ENCODE data around the gene MCU.
A peak's percentile ranks its signal among the peaks of the same experiment; 100 is the strongest.
"Not testable (repeated sequence)": the region's sequence is repeated elsewhere in the genome, so short reads cannot be mapped to it uniquely, and the experiment has no call there.

The MCU gene

DNA sequence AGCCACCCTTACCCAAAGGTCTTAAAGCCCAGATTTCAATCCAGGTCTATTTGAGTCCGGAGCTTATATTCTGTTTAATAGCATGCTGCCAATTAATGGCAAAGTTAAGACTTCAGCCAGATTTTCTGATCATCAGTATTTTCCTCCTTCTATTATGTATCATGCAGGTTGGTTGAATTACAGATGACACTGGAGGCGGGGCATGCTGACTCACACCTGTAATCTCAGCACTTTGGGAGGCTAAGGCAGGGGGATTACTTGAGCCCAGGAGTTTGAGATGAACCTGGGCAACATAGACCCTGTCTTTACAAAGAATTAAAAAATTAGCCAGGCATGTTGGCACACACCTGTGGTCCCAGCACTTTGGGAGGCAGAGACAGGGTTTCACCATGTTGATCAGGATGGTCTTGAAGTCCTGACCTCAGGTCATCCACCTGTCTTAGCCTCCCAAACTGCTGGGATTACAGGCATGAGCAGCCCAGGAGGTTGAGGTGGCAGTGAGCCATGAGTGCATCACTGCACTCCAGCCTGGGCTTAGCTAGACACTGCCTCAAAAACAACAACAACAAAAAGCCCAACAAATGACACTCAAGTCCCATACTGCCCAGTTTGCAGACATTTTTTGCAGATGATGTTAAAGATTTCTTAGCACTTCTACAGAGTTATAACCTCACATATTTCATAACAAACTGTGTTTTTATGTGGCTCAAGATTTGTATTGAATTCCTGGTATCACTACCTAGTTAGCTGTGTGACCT, 62.5 kb downstream of the MCU start:
- DNase-seq (ENCODE audit: low read depth), result no peak
- TF ChIP-seq, protein P1, sequence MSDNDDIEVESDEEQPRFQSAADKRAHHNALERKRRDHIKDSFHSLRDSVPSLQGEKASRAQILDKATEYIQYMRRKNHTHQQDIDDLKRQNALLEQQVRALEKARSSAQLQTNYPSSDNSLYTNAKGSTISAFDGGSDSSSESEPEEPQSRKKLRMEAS (IDR thresholded peaks at IDR 0.05; ENCODE audit: low read depth, low read length), result no peak
- TF ChIP-seq, protein P2, sequence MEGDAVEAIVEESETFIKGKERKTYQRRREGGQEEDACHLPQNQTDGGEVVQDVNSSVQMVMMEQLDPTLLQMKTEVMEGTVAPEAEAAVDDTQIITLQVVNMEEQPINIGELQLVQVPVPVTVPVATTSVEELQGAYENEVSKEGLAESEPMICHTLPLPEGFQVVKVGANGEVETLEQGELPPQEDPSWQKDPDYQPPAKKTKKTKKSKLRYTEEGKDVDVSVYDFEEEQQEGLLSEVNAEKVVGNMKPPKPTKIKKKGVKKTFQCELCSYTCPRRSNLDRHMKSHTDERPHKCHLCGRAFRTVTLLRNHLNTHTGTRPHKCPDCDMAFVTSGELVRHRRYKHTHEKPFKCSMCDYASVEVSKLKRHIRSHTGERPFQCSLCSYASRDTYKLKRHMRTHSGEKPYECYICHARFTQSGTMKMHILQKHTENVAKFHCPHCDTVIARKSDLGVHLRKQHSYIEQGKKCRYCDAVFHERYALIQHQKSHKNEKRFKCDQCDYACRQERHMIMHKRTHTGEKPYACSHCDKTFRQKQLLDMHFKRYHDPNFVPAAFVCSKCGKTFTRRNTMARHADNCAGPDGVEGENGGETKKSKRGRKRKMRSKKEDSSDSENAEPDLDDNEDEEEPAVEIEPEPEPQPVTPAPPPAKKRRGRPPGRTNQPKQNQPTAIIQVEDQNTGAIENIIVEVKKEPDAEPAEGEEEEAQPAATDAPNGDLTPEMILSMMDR (IDR thresholded peaks at IDR 0.05; ENCODE audit: low read depth, low read length), result no peak
- TF ChIP-seq MYC (IDR thresholded peaks at IDR 0.05; ENCODE audit: low read depth, low read length) (no peak), POLR2A (IDR thresholded peaks at IDR 0.05; ENCODE audit: extremely low read depth, insufficient read length) (no peak)
- no peak overlapping the region for H3K4me3 ChIP-seq (ENCODE audit: low read depth, low read length)

DNA sequence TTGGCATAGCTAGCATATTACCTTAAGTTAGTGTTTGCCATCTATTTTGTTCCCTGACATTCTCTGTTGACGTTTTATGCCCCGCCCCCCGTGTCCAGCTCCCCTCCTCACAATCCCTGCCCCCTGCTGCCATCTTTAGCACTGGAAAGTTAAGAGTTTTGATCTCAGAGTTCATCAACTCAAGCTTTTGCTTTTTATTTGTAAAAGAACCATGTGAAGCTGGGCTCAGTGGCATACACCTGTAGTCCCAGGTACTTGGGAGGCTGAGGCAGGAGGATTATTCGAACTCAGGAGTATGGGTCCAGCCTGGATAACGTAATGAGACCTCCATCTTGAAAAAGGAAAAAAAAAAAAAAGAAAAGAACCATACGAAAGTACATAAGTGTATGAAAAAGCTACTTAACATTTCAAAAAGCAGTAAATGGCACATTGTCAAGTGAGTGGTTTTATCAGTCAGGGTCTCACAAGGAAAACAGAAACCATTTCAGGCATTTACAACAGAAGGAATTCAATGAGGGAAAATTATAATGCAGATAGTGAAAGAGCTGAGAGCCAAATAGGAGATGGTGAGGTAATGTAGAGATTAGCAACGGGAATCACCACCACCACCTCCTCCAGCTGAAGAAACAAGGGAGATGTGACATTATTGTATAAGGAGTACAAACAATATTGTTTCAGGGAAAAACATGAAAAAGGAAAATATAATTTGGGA, 64.9 kb downstream of the MCU start:
- DNase-seq (ENCODE audit: low read depth), result no peak
- TF ChIP-seq, protein P1 (IDR thresholded peaks at IDR 0.05; ENCODE audit: low read depth, low read length), result no peak
- no peak overlapping the region for H3K4me3 ChIP-seq (ENCODE audit: low read depth, low read length)

DNA sequence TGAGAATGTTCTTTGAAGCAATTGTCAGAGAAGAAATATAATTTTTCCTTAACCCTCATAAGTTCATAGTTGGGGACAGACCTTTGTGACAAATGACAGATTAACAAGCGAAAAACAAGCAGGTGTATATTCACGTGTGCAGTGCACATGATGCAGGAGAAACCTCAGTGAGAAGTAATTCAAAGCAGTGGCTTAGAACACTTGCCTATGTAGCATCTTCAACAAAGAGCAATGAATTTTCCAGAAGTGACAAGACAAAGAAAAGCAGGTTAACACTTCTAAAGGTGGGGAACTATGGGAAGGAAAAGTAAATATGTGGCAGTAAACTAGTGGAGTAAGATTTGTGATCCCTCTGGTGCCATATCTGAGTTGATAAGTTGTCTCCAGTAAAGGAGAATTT, 65.8 kb downstream of the MCU start:
- TF ChIP-seq, protein P1 (IDR thresholded peaks at IDR 0.05; ENCODE audit: low read depth, low read length), result no peak
- TF ChIP-seq, protein P2 (IDR thresholded peaks at IDR 0.05; ENCODE audit: low read depth, low read length), result no peak
- no peak for TF ChIP-seq POLR2A (IDR thresholded peaks at IDR 0.05; ENCODE audit: extremely low read depth, insufficient read length)
- no peak for TF ChIP-seq MYC (IDR thresholded peaks at IDR 0.05; ENCODE audit: low read depth, low read length)
- DNase-seq (ENCODE audit: low read depth), result no peak
- no peak overlapping the region for H3K4me3 ChIP-seq (ENCODE audit: low read depth, low read length)

DNA sequence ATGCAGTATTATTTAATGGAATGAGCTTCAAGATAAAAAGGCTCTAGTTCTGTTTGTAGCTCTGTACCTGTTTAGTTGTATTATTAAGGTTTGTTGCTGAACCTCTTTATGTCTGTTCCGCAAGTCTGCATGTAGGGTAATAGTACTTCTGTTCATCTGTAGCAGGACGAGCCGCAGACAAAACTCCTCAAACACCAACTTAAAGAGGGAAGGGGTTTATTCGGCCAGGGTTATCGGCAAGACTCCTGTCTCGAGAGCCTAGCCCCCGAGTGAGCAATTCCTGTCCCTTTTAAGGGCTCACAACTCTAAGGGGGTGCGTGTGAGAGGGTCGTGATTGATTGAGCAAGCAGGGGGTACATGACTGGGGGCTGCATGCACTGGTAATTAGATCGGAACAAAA, 67.0 kb downstream of the MCU start:
- DNase-seq (ENCODE audit: low read depth), result not testable (repeated sequence)

DNA sequence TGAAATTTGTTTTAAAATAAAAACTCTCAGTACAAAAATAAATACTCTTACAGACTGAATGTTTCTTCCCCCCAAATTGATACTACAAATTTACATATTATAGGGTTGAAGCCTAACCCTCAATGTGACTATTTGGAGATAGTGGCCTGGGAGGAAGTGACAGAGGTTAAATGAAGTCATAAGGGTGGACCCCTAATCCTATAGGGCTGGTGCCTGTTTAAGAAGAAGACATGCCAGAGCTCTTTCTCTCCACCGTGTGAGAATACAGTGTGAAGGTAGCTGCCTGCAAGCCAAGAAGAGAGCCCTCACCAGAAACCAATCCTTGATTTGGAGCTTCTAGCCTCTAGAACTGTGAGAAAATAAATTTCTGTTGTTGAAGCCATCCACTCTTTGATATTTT, 67.6 kb downstream of the MCU start:
- H3K4me3 ChIP-seq (ENCODE audit: low read depth, low read length), result no peak overlapping the region
- peak; percentile 18 for DNase-seq (ENCODE audit: low read depth)
- TF ChIP-seq, protein P1 (IDR thresholded peaks at IDR 0.05; ENCODE audit: low read depth, low read length), result no peak
- no peak for TF ChIP-seq MYC (IDR thresholded peaks at IDR 0.05; ENCODE audit: low read depth, low read length)
- TF ChIP-seq, protein P2 (IDR thresholded peaks at IDR 0.05; ENCODE audit: low read depth, low read length), result no peak
- TF ChIP-seq POLR2A (IDR thresholded peaks at IDR 0.05; ENCODE audit: extremely low read depth, insufficient read length), result no peak

More for the DNA sequence above, 67.0 kb downstream of the MCU start:
- H3K4me3 ChIP-seq (ENCODE audit: low read depth, low read length), result not testable (repeated sequence)

DNA sequence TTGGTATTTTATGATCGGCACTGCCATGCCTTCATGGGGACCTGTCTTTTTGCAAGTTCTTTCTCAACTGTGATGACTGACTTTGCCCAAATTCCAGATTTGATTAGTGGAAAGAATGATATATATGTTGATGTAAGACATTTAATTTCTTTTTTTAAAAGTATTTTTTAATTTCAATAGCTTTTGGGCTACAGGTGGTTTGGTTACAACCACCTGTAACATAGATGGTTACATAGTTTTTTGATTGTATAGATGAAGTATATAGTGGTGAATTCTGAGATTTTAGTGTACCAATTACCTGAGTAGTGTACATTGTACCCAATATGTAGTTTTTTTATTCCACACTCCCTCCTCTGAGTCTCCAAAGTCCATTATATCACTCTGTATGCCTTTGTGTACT, 69.6 kb downstream of the MCU start:
- TF ChIP-seq, protein P1 (IDR thresholded peaks at IDR 0.05; ENCODE audit: low read depth, low read length), result no peak
- DNase-seq (ENCODE audit: low read depth), result no peak

DNA sequence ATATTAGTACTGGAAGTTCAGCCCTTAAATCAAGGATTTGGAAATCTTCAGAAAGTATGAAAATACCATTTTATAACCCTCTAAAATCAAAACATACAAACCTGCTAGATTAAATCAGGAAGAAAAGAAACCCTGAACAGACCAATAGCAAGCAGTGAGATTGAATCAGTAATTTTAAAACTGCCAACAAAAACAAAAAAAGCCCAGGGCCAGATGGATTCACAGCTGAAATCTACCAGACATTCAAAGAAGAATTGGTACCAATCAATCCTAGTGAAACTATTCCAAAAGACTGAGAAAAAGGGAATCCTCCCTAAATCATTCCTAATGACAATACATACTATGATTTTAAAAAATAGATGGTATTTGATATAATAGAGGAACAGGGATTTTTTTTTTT, 70.1 kb downstream of the MCU start:
- no peak for TF ChIP-seq MYC (IDR thresholded peaks at IDR 0.05; ENCODE audit: low read depth, low read length)
- TF ChIP-seq, protein P2 (IDR thresholded peaks at IDR 0.05; ENCODE audit: low read depth, low read length), result no peak
- no peak for TF ChIP-seq POLR2A (IDR thresholded peaks at IDR 0.05; ENCODE audit: extremely low read depth, insufficient read length)
- TF ChIP-seq, protein P1 (IDR thresholded peaks at IDR 0.05; ENCODE audit: low read depth, low read length), result no peak
- H3K4me3 ChIP-seq (ENCODE audit: low read depth, low read length), result no peak overlapping the region
- DNase-seq (ENCODE audit: low read depth), result no peak

More for the DNA sequence above, 69.6 kb downstream of the MCU start:
- H3K4me3 ChIP-seq (ENCODE audit: low read depth, low read length), result no peak overlapping the region
